ENCODE data around the gene GNAS-AS1. TPM values are rescaled to one million over a fixed set of nuclear protein-coding genes. Genes with fewer than 3 reads are reported as not detected.

Gene GNAS-AS1
- total and polyA plus RNA-seq, 10 of the 15 experiments (the other 5 are each of a cell fraction or from before 2014, with no cell fraction given) = 0.06 to 2.7 (median 1.2) TPM

- no peak for TF ChIP-seq NKRF (conservative IDR thresholded peaks at IDR 0.05)
- no peak for TF ChIP-seq CHD2 (IDR thresholded peaks at IDR 0.05; ENCODE audit: borderline replicate concordance, low read depth, low read length)
- TF ChIP-seq CUX1 (IDR thresholded peaks at IDR 0.05; ENCODE audit: insufficient replicate concordance, low read depth, low read length) = no peak
- no peak for TF ChIP-seq SP1 (IDR thresholded peaks at IDR 0.05; ENCODE audit: low read depth, low read length)
- TF ChIP-seq SIX5 (IDR thresholded peaks at IDR 0.05; ENCODE audit: low read depth, low read length, severe bottlenecking) = no peak
- TF ChIP-seq RELA (IDR thresholded peaks at IDR 0.05; ENCODE audit: borderline replicate concordance, partially characterized antibody) = no peak
- no peak for TF ChIP-seq MAX (IDR thresholded peaks at IDR 0.05; ENCODE audit: low read depth, low read length)
- no peak for TF ChIP-seq ZZZ3 (IDR thresholded peaks at IDR 0.05; ENCODE audit: control insufficient read depth, insufficient read length, low read depth)
Measured at GRCh38 chr20:58883241-58883691, 32.6 kb upstream of the GNAS-AS1 start (continued).
